GM21723 (cell line): ENCODE data around the gene CFAP58.

Experiments used
- ATAC-seq: cut with Tn5 transposase; IDR thresholded peaks from one replicate; pipeline ENCODE4 v1.9.1; 2021; ENCODE audit warnings: mild to moderate bottlenecking, moderate library complexity; ENCODE audit not compliant: unreplicated experiment

CFAP58 gene

DNA sequence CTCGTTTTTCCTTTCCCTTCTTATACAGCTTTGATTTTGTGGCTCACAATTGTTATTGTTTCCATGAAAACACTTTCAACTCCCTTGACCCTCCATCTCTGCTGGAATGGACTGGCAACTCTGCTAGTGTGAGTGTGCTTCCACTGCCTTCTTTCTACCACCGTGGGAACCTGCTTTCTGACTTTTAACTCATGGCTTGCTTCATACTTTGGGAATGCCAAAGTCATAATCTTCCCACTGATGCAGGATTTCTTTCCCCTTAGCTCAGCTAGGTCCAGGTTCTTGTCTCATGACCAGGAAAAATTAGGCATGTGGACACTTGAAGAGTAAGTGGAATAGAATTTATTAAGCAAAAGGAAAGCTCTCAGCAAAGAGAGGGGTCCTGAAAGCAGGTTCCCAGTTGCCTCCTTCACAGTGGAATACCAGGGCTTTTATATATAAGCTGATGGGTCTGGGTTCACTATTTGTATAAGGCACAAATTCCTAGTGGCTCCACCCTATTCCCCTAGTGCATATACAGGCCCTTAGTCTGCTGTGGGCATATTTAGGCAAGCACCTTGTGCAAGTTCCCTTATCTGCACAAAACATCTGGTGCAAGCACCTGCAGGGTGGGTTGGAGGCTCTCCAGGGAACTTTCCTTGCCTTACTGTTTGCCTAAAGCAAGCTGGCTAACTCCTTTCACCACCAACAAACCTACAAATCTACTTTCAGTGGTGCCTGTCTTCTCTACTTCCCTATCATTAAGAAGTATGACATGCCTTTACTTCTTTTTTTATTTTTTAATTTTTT, 119.5 kb downstream of the CFAP58 start:
- no peak for ATAC-seq

DNA sequence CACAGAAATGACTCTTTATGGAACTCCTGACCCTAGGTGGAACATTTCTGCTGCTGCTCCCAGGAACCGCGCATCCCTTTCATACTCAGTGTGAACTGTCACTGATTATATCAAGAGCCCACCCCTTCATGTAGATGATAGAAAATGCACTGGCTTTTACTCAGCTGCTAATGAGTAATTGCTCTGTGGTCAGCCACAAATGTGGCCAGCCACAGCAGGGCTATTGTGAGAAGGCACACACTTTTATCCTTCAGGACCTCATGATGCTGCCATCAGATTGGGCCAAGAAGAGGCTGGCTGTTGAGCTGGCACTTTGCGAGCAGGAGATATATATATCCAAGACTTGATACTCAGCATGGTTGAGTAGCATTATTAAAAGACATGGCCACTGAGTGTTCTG, 124.7 kb downstream of the CFAP58 start:
- ATAC-seq: no peak

DNA sequence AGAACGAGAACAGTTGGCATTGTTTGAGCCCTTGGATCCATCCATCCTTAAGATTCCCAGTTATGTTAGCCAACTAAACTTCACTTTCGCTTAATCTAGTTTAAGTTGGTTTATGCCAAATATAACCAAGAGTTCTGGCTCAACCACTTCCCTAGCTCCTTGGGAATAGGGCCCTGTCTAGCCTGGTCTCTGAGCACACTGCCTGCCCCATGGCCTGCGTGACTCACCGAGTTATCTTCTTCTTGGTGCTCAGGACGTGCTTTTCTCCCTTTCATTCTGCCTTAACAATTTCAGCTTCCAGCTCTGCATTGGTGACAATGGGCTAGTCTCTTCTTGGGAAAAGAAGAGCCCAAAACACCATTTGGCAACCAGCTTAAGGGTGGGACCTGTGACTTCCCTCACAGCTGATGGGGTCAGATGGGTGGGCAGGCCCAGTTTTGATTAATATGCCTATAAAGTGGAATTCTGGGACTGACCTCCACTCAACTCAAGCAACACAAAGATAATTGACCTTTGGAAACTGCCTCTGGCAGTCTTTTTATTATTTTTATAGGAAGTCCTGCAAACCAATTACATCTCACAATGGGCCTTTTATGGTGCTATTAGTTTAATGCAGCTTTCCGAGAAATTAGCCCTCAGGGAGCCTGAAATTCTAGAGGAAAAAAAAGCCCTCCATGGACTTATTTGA, 126.4 kb downstream of the CFAP58 start:
- ATAC-seq: no peak

DNA sequence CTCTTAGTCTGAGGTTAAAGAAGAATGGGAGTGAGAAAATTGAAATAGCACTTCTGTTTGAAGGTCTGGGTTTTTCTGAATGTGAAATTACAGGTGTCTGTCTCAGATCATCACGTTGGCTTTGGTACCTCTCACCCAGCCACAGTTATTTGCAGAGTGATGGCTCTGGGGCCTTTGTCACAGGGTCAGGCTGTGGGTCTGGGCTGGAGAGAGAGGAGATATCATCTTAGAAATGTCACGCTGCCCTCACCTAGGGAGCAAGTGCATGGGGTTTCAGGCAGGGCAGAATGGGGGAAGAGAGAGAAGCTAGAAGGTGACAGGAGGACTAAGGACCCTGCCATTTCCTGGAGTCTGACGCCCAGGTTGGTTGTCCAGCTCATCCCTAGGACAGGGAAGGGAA, 127.2 kb downstream of the CFAP58 start:
- no peak for ATAC-seq

DNA sequence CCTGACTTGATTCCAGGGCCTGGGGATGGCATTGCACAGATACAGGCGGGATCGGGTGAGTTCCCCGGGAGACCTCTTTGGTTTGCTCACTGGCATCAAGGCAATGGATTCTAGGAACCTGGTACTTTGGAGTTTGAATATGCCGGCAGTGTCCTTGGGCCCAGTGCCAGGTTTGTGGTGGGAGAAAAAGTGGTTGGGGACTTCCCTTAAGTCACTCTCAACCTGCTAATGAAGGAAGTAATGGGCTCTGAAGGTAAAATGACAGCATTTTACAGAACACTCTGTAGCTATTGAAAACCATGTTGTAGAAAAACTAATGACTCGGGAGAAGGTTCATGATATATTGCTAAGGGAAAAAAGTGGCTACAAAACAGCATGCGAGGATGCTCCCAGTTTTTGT, 129.9 kb downstream of the CFAP58 start:
- ATAC-seq: no peak

DNA sequence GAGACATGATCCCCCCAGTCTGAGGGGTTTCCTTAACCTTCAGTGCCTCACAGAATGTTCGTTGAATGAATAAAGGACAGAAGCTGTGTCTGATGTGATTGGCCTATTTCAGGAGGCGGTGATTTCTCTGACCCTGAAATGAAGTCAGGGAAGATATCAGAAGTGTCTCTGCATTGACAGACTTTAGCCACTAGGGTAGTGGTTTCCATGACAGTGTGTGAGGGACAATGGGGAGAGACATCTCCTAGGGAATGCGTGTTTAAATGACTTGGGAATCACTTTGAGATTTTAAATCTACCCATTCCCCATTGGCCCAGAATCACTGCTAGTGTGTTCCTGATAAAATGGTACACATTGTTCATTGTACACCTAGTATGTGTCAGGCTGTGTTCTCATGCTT, 132.0 kb downstream of the CFAP58 start:
- ATAC-seq: no peak

DNA sequence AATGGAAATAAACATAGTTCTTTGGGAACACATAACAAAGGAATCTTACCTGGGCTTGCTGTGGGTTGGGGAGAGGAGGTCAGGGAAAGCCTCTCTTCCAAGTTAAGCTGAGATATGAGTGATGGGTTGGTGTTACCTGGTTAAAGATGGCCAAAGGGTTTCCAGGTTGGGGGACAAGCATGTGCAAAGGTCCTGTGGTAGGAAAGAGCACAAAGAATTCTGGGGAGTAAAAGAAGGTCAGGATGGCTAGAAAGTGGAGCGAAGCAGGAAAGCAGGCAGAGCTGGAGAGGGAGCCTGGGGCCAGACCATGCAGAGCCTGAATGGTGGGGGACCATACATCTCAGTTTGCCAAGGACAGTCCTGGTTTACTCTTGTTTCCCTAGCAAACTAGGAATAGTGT, 133.2 kb downstream of the CFAP58 start:
- no peak for ATAC-seq

DNA sequence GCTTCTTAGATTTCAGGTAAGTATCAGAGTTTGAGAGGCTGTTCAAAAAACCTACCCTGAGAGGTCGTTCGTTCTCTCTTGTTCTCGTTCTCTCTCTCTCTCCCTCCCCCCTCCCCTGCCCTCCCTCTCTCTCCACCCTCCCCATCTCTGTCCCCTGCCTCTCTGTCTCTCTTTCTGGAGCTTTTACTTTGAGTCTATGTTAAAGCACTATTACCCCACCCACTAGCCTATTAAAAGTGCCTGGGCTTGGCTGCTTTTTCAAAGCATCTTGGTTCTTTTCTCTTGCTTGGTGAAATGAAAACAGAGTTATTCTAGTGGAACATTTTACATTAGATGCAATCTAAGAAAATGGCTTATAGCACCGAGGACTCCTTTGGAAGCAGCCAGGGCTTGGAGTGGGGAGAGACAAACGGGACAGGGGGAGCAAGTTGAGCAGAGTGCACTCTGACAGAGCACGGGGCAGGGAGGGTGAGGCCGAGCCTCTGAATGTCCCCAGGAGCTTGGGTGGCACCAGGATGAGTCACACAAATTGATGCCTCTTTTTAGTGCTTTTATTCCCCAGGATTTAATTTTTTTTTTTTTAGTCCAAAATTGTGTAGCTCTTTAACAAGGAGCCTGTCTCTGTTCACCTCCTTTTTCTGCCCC, 134.3 kb downstream of the CFAP58 start:
- ATAC-seq: no peak

GRCh38 chr10:104488439-104488832, 134.8 kb downstream of the CFAP58 start:
- no peak for ATAC-seq

- ATAC-seq: no peak
Measured at GRCh38 chr10:104492329-104492940, 138.8 kb downstream of the CFAP58 start.

- ATAC-seq: no peak
Measured at GRCh38 chr10:104498347-104499081, 144.9 kb downstream of the CFAP58 start.

DNA sequence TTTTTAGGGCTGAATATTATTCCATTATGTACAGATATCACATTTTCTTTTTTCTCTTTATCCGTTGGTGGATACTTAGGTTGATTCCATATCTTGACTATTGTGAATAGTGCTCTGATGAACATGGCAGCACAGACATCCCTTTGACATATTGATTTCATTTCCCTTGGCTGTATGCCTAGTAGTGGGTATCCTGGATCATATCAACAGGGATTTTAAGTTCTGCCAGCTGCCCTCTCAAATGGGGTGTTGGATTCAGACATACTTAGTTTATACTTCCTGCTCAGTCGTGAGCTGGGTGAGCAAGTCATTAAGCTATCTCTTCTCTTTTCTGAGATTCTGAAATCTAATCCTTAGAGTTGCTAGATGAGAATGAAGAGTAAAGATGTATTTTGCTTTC, 147.8 kb downstream of the CFAP58 start:
- ATAC-seq: no peak

DNA sequence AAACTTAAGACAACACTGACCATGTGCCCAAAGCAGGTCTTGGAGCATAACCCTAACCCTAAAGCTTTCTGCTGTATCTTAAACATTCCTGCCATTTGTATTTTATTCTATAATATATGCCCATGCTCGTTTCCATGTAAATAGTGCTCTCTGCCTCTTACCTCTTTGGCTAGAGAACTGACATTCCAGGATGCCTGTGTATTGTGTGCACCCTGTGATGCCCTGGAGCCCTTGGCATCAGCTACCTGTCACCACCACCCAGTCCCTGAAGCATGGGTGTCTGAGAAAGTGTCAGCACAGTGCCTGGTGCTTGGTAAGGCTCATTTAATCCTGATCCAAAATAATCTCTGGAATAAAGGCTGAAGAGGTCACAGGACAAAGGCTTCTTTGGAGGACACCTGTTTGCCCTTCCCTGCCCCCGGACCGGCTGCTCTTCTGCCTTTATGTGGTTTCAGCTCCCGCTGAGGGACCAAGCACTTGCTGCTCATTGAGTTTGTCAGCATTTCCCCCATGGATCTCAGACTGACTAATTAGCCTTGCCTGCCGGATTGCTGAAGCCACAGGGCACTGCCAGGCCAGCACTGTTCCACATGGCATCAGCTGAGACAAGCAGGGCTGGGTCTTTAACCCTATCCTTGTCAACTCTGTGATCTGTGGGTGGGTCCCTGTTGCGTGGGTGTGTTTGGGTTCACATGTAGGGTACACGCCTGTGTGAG, 148.4 kb downstream of the CFAP58 start:
- ATAC-seq: no peak

DNA sequence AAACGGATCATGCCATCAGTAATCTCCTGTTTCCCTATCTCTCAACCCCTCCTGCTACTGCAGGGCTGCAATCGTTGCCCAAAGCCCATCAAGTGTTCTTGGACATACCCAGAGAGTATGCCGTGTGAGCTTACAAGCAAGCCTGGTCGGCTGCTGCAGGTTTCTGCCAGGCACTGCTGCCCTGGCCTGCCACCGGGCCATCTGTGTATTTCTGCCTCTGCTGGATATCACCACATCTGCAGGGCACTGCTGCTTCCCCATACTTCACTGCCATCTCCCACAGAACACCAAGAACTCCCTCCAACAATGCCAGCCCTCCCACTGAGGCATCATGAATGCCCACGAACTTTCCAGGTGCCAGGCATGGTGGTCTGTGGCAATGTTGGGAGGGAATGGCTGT, 149.3 kb downstream of the CFAP58 start:
- no peak for ATAC-seq
